Measurements from ENCODE around the gene RPS15. TPM values are rescaled to one million over a fixed set of nuclear protein-coding genes. Genes with fewer than 3 reads are reported as not detected.
A peak's percentile ranks its signal among the peaks of the same experiment; 100 is the strongest.

The RPS15 gene
- total and polyA plus RNA-seq, 9 of the 15 experiments (the other 6 are each of a cell fraction or from before 2014, with no cell fraction given), result 605 to 2,791 (median 957) TPM

- TF ChIP-seq BRCA1 (IDR thresholded peaks at IDR 0.05), result no peak
- TF ChIP-seq BRCA1 (CRISPR knock-in tag; IDR thresholded peaks at IDR 0.05), result no peak
- TF ChIP-seq MNT (conservative IDR thresholded peaks at IDR 0.05), result peak; percentile 41 to 75; a peak in 3 of 4 replicates
- peak; percentile 55 for TF ChIP-seq SMARCB1 (IDR thresholded peaks at IDR 0.05; ENCODE audit: insufficient read length, low read depth)
- TF ChIP-seq SRSF1 (IDR thresholded peaks at IDR 0.05; ENCODE audit: low read depth, low read length), result no peak
- peak; percentile 37 for TF ChIP-seq HMGN3 (IDR thresholded peaks at IDR 0.05; ENCODE audit: borderline replicate concordance, extremely low read depth, insufficient read length, low read depth, low read length)
- TF ChIP-seq CBX2 (IDR thresholded peaks at IDR 0.05; ENCODE audit: insufficient read depth, low read length, poor library complexity, severe bottlenecking), result no peak
- TF ChIP-seq LCOR (CRISPR knock-in tag; IDR thresholded peaks at IDR 0.05), result peak; percentile 75; the same call in 1 of the 2 replicates
- no peak for TF ChIP-seq EWSR1 (IDR thresholded peaks at IDR 0.05; ENCODE audit: borderline replicate concordance, low read depth, partially characterized antibody)
- TF ChIP-seq ZBTB43 (CRISPR knock-in tag; IDR thresholded peaks at IDR 0.05), result 0 out of 2 replicates have a peak, but pooled peaks have one; percentile 29
- TF ChIP-seq TCF3 (CRISPR knock-in tag; IDR thresholded peaks at IDR 0.05), result no peak
- 0 out of 2 replicates have a peak, but pooled peaks have one; percentile 41 for TF ChIP-seq ZNF124 (CRISPR knock-in tag; IDR thresholded peaks at IDR 0.05)
- no peak for TF ChIP-seq SMAD2 (IDR thresholded peaks at IDR 0.05; ENCODE audit: low read depth, low read length)
- no peak for TF ChIP-seq NFE2 (IDR thresholded peaks at IDR 0.05; ENCODE audit: low read depth)
- 0 out of 4 replicates have a peak, but pooled peaks of 1 of the 2 experiments have one; percentile 13 for TF ChIP-seq RCOR1 (IDR thresholded peaks at IDR 0.05; ENCODE audit: borderline replicate concordance in 1 of 2, low read depth in 2 of 2, low read length in 2 of 2)
- TF ChIP-seq REST (IDR thresholded peaks at IDR 0.05; ENCODE audit: borderline replicate concordance), result peak; percentile 99
- peak; percentile 98 for TF ChIP-seq REST (CRISPR knock-in tag; IDR thresholded peaks at IDR 0.05; ENCODE audit: low read depth)
These were observed 8.7 kb downstream of the RPS15 start (continued) for GRCh38 chr19:1446713-1447481.

Data from K562 (cell line).